Ishikawa (cell line): ENCODE results near the gene IL4R.

Source experiments
- CEBPB ChIP-seq: IDR thresholded peaks from 2 replicates; pipeline ENCODE4 v1.6.1; 2012
- CREB1 ChIP-seq: IDR thresholded peaks from 2 replicates; pipeline ENCODE4 v1.6.1; 2012; ENCODE audit warnings: low read depth
- EGR1 ChIP-seq: IDR thresholded peaks from 2 replicates; pipeline ENCODE4 v1.6.1; 2012
- EP300 ChIP-seq: IDR thresholded peaks from 2 replicates; pipeline ENCODE4 v1.6.1; 2012; ENCODE audit warnings: borderline replicate concordance
- FOXM1 ChIP-seq: IDR thresholded peaks from 2 replicates; pipeline ENCODE4 v1.6.1; 2012; ENCODE audit warnings: low read depth, borderline replicate concordance
- MAX ChIP-seq: IDR thresholded peaks from 2 replicates; pipeline ENCODE4 v1.6.1; 2012
- NFIC ChIP-seq: IDR thresholded peaks from 2 replicates; pipeline ENCODE4 v1.6.1; 2012
- RAD21 ChIP-seq: IDR thresholded peaks from 2 replicates; pipeline ENCODE4 v1.6.1; 2012; ENCODE audit warnings: low read depth
- REST ChIP-seq: IDR thresholded peaks from 2 replicates; pipeline ENCODE4 v1.6.1; 2012; ENCODE audit warnings: low read depth, mild to moderate bottlenecking
- TAF1 ChIP-seq: IDR thresholded peaks from 2 replicates; pipeline ENCODE4 v1.6.1; 2012; ENCODE audit warnings: low read depth, mild to moderate bottlenecking
- TCF12 ChIP-seq: IDR thresholded peaks from 2 replicates; pipeline ENCODE4 v1.6.1; 2012; ENCODE audit warnings: low read depth
- TEAD4 ChIP-seq: IDR thresholded peaks from 2 replicates; pipeline ENCODE4 v1.6.1; 2012
- USF1 ChIP-seq: IDR thresholded peaks from 2 replicates; pipeline ENCODE4 v1.6.1; 2012
- YY1 ChIP-seq: IDR thresholded peaks from 2 replicates; pipeline ENCODE4 v1.6.1; 2012; ENCODE audit warnings: low read depth
- ZBTB7A ChIP-seq: IDR thresholded peaks from 2 replicates; pipeline ENCODE4 v1.6.1; 2012; ENCODE audit warnings: low read depth

IL4R gene

GRCh38 chr16:27361987-27362386 lies 48.2 kb downstream of the IL4R start:
- no peak for TF ChIP-seq TCF12
- TF ChIP-seq CEBPB = no peak
- TF ChIP-seq YY1 = no peak
- no peak for TF ChIP-seq FOXM1
- no peak for TF ChIP-seq NFIC
- no peak for TF ChIP-seq EP300
- TF ChIP-seq MAX = no peak
- no peak for TF ChIP-seq TEAD4
- TF ChIP-seq CREB1 = no peak
- no peak for TF ChIP-seq REST

- no peak for TF ChIP-seq TEAD4
- TF ChIP-seq FOXM1 = no peak
- TF ChIP-seq TAF1 = no peak
- TF ChIP-seq CEBPB = no peak
- TF ChIP-seq EP300 = no peak
- TF ChIP-seq USF1 = no peak
- TF ChIP-seq REST = no peak
- no peak for TF ChIP-seq CREB1
- TF ChIP-seq MAX = no peak
- TF ChIP-seq YY1 = no peak
- no peak for TF ChIP-seq RAD21
- TF ChIP-seq ZBTB7A = no peak
- no peak for TF ChIP-seq NFIC
- TF ChIP-seq EGR1 = no peak
- no peak for TF ChIP-seq TCF12
Measured at GRCh38 chr16:27362570-27363245, 48.9 kb downstream of the IL4R start.

GRCh38 chr16:27363246-27363632 lies 49.5 kb downstream of the IL4R start:
- no peak for TF ChIP-seq REST
- no peak for TF ChIP-seq RAD21
- TF ChIP-seq TEAD4 = no peak
- no peak for TF ChIP-seq MAX
- TF ChIP-seq EP300 = no peak
- TF ChIP-seq CREB1 = no peak

- TF ChIP-seq NFIC (peak; percentile 60; the same call in 1 of the 2 replicates), FOXM1 (no peak)
Measured at GRCh38 chr16:27363797-27364196, 50.0 kb downstream of the IL4R start.

- TF ChIP-seq RAD21 (no peak), EP300 (no peak), TCF12 (no peak), ZBTB7A (no peak), YY1 (no peak), NFIC (no peak), REST (no peak), TEAD4 (no peak), USF1 (no peak), FOXM1 (no peak), CEBPB (no peak), CREB1 (no peak), MAX (no peak), TAF1 (no peak), EGR1 (no peak)
Measured at GRCh38 chr16:27364493-27365141, 50.8 kb downstream of the IL4R start.
